GM21367 (cell line): Measurements from ENCODE around the gene C11orf24.

Source experiments
- ATAC-seq: cut with Tn5 transposase; IDR thresholded peaks from one replicate; pipeline ENCODE4 v1.9.1; 2021; ENCODE audit not compliant: unreplicated experiment

The C11orf24 gene

DNA sequence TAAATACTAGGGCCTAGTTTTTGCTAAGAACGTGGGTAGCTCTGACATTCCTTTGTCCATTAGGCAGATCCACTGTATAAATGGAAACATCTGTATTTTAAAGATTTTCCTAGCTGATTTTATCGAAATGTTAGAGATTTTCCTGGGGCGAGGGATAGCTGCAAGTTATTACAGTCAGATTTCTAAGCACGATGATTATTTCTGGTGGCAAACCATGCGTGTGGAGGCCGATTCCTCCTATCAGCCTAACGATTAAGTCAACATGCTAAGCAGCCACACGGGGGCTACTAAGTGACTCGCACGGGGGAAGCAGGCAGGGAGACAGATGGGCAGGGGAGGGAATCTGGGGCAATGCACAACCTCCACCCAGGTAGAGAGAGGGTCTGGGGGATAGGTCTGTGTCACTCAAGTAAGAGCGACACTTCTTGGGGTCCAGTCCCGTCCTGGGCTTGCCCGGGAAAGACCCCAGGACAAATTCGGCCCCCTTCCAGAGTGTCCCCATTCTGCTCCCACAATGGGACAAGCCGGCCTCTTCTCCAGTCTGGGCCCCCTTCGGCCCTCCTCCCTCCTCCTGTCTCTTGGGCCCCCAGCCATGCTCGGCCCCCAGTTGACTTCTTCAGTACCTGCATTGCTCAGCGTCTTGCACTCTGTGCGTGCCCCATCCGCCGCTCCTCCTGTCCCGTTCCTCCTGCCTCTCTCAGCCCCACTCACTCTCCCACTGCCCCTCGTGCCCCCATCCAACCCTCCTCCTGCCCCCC lies 571 bp downstream of the C11orf24 start:
- no peak for ATAC-seq

GRCh38 chr11:68270196-68271022 lies 1.4 kb downstream of the C11orf24 start:
- no peak for ATAC-seq

GRCh38 chr11:68269414-68270081 lies 2.2 kb downstream of the C11orf24 start:
- no peak for ATAC-seq

- no peak for ATAC-seq
Measured at GRCh38 chr11:68267881-68268240, 3.9 kb downstream of the C11orf24 start.

DNA sequence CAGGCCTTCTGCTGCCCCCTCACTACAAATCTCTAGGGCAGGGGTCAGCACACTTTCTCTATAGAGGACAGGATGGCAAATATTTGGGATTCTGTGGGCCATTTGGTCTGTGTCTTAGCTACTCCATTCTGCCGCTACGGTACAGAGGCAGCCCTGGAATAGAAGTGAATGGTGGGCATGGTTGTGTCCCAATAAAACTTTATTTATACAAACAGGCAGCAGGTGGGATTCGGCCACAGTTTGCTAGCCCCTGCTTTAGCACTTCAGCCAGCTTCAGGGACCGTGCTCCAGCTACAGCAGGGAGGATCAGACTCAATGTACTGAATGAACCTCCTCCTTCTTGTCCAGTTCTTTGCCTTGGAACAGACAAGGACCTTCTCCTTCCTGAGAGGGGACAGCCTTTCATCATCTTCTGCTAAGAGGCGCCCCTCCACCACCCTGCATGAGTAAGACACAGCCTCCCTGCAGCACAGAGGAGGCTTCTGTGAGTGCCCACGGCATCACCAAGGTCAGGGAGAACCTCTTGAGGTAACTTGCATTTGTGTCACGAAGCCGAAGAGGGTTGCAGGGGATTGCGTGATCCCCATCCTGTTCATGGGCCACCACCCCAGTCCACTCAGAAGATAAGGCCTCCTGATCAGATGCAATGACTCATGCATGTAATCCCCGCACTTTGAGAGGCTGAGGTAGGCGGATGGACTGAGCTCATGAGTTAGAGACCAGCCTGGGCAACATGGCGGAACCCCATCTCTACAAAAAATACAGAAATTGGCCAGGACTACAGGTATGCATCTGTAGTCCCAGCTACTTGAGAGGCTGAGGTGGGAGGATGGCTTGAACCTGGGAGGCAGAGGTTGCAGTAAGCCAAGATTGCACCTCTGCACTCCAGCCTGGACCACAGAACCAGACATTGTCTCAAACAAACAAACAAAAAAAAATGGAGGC lies 4.6 kb downstream of the C11orf24 start:
- ATAC-seq: no peak

DNA sequence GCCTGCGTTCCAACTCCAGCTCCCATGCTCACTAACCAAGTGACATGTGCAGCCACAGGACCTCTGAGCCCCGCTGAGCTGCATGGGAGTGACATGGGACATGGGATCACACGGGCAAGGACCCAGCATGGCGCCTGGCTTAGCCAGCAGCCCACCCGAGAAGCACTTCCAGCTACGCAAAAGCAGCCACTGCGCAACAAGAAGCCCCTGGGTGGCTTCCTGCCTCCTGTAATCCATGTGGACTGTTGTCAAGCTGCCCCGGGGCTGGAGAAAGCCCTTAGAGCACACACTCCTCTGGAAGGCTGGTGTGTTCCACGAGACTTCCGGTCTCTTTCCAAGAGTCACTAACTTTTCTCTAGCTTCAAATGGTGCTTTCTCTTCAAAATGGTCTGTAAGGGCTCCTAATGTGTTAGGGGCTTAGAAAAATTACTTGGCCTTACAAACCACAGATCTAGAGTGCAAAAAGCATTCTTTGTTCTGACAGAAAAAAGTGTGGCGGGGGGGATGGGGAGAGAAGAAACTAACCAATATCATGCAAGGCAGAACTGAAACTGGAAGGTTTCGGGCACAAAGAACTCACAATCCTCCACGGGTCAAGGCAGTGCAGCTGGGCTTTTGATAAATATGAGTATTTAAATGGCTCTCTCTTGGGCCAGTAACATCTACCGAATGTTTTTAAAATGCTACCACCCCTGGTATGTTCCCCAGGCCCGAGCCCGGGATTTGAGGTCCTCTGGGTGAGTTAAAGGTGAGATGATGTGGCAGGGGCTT lies 5.5 kb downstream of the C11orf24 start:
- ATAC-seq: peak; percentile 41

GRCh38 chr11:68264741-68265540 lies 6.8 kb downstream of the C11orf24 start:
- ATAC-seq: no peak

DNA sequence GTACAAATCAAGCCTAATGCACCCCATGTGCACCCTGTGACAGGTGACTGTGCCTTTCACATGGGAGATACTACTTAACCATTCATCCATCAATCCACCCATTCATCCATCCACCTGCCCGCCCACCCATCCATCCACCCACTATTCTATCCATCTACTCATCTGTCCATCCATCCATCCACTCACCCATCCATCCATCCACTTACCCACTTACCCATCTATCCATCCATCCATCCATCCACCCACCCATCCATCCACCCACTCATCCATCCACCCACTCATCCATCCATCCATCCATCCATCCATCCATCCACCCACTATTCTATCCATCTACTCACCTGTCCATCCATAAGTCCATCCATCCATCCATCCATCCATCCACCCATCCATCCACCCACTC lies 7.5 kb downstream of the C11orf24 start:
- no peak for ATAC-seq

DNA sequence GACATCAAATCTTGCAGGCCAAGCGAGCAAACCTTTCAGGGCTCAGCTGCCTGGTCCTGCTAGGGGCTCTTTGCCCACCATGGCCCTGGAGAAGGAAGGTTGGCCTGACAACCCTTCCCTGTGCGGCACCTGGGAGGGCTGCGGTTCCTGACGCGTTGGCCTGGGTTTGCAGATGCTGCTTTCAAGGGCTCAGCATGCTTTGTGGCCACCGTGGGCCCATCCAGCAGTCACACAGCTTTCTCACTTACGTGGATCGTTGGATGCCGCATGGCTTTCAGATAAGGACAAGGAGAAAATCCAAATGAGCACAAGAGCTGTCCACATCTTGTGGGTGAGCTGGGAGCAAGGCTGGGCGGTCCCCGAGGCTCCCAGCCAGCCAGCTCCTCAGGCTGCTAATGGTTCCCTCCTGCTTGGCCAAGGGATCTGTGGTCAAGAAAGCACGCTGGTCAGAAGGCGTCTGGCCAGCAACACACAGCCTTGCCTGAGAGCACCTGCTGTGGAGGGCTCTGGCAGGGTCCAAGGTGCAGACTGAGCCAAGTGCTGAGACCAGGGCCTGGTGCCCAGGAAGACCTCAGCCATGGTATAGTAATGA lies 8.2 kb downstream of the C11orf24 start:
- no peak for ATAC-seq

- ATAC-seq: no peak
Measured at GRCh38 chr11:68262544-68262827, 9.3 kb downstream of the C11orf24 start.

DNA sequence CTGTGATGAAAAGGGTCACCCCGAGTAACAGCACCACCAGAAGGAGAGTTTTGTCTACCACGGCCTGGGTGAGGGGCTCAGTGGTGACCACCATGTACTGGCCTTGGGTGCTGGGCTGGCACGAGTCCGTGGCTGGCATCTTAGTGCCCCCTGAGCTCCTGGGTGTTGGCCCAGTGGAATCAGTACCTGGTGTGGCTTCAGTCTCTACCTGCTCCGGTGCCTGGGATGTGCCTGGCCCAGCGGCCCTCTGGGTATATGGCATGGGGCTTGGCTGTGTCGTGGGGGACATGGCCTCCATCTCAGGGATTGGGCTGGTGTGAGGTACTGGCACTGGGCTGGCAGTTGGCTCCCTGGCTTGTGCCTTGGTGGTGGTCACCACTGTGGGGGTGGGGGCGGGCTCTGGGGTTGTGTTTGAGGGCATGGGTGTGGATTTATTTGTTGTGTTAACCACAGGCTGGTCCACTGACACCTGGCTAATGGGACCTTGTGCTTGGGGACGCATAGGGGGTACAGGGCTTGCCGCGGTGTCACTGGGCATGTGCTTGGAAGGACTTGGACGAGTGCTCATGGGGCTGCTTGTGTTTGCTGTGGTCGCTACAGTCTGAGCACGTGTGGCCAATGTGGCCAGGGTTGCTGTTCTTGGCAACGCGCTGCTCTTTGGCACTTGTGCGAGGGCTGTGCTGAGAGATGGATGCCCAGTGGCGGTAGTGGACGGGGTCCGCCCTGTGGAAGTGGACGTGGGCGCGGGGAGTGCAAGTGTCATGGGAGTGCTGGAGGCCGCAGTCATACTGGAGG lies 9.8 kb downstream of the C11orf24 start:
- ATAC-seq: no peak

- no peak for ATAC-seq
Measured at GRCh38 chr11:68261006-68261405, 10.8 kb downstream of the C11orf24 start.

- ATAC-seq: no peak
Measured at GRCh38 chr11:68260484-68260883, 11.3 kb downstream of the C11orf24 start.

DNA sequence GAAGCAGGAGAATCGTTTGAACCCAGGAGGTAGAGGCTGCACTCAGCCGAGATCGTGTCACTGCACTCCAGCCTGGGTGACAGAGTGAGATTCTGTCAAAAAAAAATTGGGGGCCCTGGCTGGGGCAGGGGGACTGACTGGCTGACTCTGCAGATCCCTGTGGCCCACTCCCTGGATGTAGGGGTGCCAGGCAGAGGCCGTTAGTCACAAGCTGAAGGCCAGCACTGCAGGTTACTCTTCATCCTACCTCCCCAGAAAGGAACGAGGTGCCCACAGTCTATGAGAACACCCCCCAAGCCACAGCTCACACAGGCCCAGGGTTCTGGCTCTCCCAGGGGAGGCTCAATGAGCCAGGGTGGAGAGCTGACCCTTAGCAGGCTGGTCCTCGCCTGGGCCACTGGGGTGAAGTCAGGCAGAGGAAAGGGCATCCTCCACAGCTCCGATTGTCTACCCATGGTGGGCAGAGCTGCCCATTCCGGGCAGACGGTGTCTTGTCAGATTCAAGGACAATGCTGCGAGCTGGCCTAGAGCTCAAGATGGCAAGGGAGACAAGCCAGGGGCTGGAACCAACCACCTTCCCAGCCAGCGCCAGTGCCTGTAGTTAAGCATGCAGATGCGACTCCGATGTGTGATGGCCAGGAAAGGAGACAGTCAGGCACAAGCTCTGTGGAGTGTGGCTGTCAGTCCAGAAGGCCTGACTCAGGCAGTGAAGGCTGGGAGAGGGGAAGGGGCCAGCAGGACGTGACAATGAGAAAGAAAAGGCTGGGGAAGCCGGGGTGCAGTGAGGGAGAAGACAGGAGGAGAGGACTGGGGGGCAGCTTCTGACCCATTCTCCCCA lies 12.4 kb downstream of the C11orf24 start:
- ATAC-seq: no peak

- no peak for ATAC-seq
Measured at GRCh38 chr11:68258363-68258765, 13.4 kb downstream of the C11orf24 start.

GRCh38 chr11:68257477-68258362 lies 14.1 kb downstream of the C11orf24 start:
- ATAC-seq: no peak
